Epithelial cell of proximal tubule (primary cell): ENCODE data around the gene ACP2. TPM values are rescaled to one million over a fixed set of nuclear protein-coding genes. Genes with fewer than 3 reads are reported as not detected.
A peak's percentile ranks its signal among the peaks of the same experiment; 100 is the strongest.

Source experiments
- DNase-seq: peaks from one replicate; pipeline ENCODE4 v3.0.0-alpha.2; 2011; ENCODE audit warnings: low read depth
- H3K4me3 ChIP-seq: 2 replicates; pipeline ENCODE4 v1.5.1; 2011; ENCODE audit warnings: low read depth, mild to moderate bottlenecking, low read length
- CTCF ChIP-seq: conservative IDR thresholded peaks from 2 replicates; pipeline ENCODE4 v1.5.1; 2012; ENCODE audit warnings: low read depth, mild to moderate bottlenecking, low read length
- total RNA-seq: library from RNA; depleted of rRNA; stranded (reverse); fragments of >200 nt; gene quantifications from 2 replicates; pipeline ENCODE4 v1.2.3, GENCODE V29; 2015

Gene ACP2
- total RNA-seq: 28.2 and 32.3 TPM in 2 replicates

- peak; percentile 57 for DNase-seq
Observed at GRCh38 chr11:47248664-47249377, at the start of gene ACP2. Gene ACP2, minus strand, starts transcription at chr11:47248814. Its CDS starts 25 bp downstream, at chr11:47248789.

DNA sequence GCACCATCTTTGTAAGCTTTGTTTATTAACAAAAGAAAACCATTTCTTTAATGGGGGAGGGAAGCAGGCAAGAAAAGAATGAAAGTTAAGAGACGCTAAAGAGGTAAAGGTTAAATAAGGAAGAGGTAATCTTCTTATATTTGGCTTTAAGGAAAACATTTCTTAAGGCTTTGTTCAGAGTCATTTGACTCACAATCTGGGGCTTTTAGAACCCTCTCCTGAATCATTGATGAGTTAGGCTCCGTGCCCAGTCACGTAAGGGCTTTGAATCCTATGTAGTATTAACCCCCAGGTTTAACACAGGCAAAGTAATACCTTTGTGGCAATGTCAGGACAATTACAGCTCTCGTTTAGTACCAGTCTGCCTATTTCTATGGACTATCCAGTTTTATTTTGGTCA, 47.4 kb upstream of the ACP2 start:
- DNase-seq: no peak
- no peak for TF ChIP-seq CTCF
- no peak overlapping the region for H3K4me3 ChIP-seq

More at GRCh38 chr11:47248664-47249377, at the start of gene ACP2:
- TF ChIP-seq CTCF: peak; percentile 34
- H3K4me3 ChIP-seq: peak within 1 kb of the TSS; percentile 99

DNA sequence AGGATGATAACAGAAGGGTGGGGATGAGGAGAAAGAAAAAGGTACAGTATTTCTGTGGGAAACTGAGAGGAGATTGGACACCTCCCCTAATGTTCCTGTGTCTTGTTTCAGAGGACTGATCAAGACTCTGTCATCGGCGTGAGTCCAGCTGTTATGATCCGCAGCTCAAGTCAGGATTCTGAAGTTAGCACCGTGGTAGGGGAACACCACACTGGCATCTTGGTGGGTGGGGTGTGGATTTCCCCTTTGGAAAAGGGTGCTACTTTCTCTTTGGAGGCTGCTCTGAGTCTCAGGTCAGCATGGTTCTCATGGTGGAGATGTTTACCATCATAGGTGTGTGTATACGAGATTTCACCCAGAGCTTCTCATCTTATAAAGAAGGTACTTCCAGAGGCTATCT, 46.8 kb upstream of the ACP2 start:
- no peak overlapping the region for H3K4me3 ChIP-seq
- TF ChIP-seq CTCF: no peak

DNA sequence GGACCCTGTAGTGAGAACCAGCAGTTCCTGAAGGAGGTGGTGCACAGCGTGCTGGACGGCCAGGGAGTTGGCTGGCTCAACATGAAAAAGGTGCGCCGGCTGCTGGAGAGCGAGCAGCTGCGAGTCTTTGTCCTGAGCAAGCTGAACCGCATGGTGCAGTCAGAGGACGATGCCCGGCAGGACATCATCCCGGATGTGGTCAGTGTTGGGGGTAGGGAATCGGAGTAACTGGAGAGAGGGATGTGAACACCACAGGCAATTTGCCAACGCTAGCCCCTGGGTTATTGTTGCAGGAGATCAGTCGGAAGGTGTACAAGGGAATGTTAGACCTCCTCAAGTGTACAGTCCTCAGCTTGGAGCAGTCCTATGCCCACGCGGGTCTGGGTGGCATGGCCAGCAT, 41.2 kb upstream of the ACP2 start:
- no peak for TF ChIP-seq CTCF
- DNase-seq: no peak
- no peak overlapping the region for H3K4me3 ChIP-seq

More for the DNA sequence above, 46.8 kb upstream of the ACP2 start:
- DNase-seq: no peak

GRCh38 chr11:47288066-47288465, 39.5 kb upstream of the ACP2 start:
- no peak for DNase-seq
- TF ChIP-seq CTCF: no peak
- H3K4me3 ChIP-seq: no peak overlapping the region

DNA sequence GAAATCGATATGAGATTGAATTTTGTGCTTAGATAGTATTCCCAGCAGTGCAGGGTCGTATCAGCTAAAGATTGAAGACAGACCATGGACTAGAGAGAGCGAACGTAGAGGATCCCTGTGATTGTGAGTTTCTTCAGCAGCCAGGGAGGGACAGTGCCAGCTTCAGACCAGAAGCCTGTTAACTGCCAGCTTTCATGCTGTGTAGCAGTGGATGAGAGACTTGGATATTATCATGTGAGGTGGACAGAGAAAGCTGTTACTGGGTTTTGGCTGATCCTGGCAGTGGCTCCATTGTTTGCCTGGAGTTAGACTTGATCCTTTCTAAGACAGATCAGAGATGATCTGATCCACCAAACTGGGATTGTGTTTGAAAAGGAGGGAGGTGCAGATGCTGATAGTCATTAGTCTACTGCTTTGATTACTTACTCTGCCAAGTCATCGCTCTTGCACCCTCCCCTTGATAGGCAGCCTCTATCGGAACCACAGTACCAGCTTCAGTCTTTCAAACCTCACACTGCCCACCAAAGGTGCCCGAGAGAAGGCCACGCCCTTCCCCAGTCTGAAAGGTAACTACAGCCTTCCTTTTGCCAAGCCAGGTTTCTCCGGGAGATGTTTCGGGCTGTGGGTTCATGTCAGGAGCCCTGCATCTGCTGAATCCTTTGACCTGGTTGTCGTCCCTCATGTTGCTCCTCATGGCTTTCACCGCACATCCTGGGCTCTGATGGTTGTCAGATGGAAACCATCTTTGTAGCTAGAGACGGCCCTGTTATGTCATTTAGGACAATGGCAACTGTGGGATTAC, 37.6 kb upstream of the ACP2 start:
- no peak for TF ChIP-seq CTCF
- H3K4me3 ChIP-seq: no peak overlapping the region
- DNase-seq: no peak
